CD4-positive, alpha-beta T cell treated with Interleukin-6 at 100 ng/mL for 8 hours (primary cell): ENCODE data around the gene SMCO2.

Source experiments
- DNase-seq: peaks from one replicate; pipeline ENCODE4 v3.0.0-alpha.2; 2020; ENCODE audit warnings: mixed read lengths, low spot score

SMCO2 gene

DNA sequence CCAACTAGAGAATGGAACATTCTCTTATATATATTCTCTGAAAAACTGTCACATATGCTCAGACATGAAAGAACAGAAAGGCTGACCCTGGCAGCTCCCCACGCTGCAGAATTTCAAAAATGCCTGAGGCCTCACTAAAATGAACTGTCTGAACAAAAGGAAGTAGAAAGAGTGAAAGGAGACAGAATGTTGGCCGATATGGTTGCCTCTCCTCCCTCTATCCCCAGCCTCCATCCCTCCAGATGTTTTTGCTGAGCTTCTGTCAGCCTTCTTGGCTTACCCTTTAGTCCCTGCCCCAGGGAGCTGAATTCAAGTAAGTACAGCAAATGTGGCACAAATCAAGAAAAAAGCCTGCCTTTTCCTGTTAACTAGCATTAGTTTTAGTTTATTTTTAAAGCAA lies 6.9 kb downstream of the SMCO2 start:
- no peak for DNase-seq

DNA sequence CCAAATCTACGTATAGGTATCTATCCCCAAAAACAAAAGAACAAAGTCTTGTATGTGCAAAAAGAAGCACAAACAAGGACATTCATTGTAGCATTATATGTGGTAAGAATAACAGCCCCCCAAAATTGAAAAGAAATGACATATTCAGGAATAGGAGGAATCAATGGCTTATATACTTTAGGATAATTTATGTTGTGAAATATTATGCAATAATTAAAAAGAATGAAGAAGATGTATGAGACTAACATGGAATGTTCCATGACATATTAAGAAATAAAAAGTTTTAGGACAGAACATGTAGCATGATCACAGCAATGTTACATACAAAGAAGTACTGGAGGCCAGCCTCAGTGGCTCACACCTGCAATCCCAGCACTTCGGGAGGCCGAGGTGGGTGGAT lies 9.1 kb downstream of the SMCO2 start:
- DNase-seq, result no peak

DNA sequence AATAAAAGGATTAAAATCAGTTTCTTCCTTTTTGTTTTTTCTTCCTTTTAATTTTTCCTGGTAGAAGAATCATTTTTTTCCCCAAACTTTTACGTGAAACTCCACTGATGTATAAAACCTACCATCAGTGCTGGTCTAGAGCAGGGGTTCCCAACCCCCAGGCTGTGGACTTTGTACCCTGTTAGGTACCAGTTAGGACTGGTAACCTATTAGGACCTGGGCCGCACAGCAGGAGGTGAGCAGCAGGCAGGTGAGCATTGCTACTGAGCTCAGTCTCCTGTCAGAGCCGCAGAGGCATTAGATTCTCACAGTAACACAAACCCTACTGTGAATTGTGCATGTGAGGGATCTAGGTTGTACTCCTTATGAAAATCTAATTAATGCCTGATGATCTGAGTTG lies 10.1 kb downstream of the SMCO2 start:
- no peak for DNase-seq

- no peak for DNase-seq
These were observed 14.0 kb downstream of the SMCO2 start for GRCh38 chr12:27460471-27460978.

DNA sequence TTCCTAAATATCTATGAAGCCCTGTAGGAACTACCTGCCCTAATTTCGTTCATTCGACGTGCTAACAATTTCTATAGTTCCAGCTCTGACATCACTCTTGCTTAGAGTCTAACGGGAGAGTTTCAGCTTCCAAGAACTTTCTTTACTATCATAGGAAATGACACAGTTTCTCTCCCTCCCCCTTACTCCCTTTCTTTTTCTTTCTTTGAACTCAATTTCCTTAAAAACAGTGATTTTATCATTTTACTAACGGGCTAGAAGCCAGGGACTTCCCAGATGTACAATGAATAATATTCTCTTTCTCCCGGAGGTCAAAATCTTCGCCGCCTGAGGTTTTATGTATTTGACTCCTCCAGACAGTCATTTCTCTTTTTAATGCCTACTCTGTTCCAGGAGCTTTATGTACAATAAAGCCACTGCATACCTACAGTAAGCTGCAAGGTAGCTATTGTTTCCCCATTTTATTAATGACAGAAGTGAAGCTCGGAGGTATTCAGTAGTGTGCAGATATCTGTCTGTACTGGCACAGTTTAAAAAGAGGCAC lies 15.7 kb downstream of the SMCO2 start:
- DNase-seq, result no peak

DNA sequence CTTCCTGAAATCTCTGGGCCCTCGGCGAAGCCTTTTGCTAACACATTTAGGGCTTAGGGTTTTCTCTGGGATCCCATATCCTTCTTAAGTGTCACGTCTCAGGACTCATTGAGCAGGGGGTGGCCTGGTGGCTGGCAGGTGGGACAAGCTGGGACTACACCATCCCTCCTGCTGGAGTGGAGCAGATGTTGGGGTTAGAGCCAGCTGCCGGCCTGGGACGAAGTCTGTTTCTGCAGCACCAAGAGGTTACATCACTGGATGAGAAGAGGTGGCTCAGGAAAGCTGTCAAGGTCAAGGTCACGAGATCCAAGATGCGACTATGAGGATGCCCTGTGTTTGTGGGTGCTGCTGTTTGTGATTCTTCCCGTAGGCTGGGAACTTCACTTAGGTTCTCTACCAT lies 16.3 kb downstream of the SMCO2 start:
- DNase-seq, result no peak

GRCh38 chr12:27463511-27464219 lies 17.1 kb downstream of the SMCO2 start:
- DNase-seq, result no peak

DNA sequence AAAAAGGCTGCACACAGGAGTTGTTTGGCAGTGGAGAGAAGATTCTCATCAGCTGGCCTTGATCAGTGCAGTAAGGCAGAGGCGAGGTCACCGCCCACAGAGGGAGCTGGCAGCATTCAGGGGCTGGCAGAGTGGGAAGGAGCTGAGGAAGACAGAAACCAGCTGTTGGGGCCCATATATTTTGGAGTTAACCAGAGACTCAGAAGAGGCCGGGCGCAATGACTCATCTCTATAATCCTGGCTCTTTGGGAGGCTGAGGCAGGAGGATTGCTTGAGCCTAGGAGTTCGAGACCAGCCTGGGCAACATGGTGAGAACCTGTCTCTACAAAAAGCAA lies 17.7 kb downstream of the SMCO2 start:
- DNase-seq, result no peak

- no peak for DNase-seq
These were observed 21.1 kb downstream of the SMCO2 start for GRCh38 chr12:27467641-27468040.

- no peak for DNase-seq
These were observed 21.7 kb downstream of the SMCO2 start for GRCh38 chr12:27468241-27468640.

- no peak for DNase-seq
These were observed 22.7 kb downstream of the SMCO2 start for GRCh38 chr12:27469176-27469736.

DNA sequence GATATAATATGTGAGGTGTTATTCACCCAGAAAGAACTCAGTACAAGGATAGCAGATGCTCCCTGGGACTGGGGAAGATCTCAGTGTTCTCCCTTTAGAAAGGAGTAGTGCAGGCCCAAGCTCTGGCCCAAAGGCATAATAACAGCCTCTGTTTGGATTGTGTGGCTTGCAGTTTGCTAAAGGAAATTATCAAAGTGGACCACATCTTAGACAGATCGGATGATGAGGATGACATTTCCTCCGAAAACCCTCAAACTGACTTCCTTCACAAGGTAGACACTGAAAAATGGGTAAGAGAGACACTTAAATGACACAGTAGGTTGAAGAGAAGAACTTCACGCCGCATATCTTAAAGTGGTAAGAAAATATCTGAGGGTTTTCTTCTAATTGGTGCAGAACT lies 26.1 kb downstream of the SMCO2 start:
- DNase-seq, result no peak

- no peak for DNase-seq
These were observed 27.8 kb downstream of the SMCO2 start for GRCh38 chr12:27474344-27474743.

DNA sequence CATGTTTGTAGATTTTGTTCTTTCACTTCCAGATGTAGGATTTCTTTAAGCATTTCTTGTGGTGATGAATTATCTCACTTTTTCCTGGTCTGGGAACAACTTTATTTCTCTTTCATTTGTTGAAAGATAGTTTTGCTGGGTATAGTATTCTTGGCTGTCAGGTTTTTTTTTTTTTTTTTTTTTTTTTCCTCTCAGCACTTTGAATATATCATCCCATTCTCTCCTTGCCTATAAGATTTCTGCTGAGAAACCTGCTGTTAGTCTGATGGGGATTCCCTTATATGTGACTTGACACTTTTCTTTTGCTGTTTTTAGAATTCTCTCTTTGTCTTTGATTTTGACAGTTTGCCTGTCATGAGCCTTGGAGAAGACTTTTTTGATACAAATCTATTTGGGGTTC lies 30.5 kb downstream of the SMCO2 start:
- DNase-seq, result no peak

GRCh38 chr12:27478949-27479348 lies 32.4 kb downstream of the SMCO2 start:
- no peak for DNase-seq

DNA sequence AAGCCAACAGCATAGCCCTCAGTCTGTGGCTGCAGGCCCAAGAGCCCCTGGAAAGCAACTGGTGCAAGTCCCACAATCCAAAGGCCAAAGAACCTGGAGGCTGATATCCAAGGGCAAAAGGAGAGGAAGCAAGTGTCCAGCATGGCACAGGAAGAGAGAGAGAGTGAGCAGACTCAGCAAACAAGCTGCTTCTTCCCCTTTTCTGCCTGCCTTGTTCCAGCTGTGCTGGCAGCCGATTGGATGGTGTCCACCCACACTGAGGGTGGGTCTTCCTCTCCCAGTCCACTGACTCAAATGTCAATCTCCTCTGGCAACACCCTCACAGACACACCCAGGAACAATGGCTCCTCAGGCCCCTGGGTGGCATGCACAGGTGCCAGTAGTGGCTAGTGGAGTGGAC lies 33.5 kb downstream of the SMCO2 start:
- no peak for DNase-seq

GRCh38 chr12:27486961-27487360 lies 40.4 kb downstream of the SMCO2 start:
- no peak for DNase-seq

- DNase-seq, result no peak
These were observed 41.9 kb downstream of the SMCO2 start for GRCh38 chr12:27488479-27488878.

GRCh38 chr12:27491226-27491625 lies 44.7 kb downstream of the SMCO2 start:
- no peak for DNase-seq

GRCh38 chr12:27493260-27493940 lies 46.9 kb downstream of the SMCO2 start:
- no peak for DNase-seq

- DNase-seq, result no peak
These were observed 50.9 kb downstream of the SMCO2 start for GRCh38 chr12:27497446-27497845.

- DNase-seq, result no peak
These were observed 51.6 kb downstream of the SMCO2 start for GRCh38 chr12:27498149-27498548.

- DNase-seq, result no peak
These were observed 52.2 kb downstream of the SMCO2 start for GRCh38 chr12:27498761-27499160.
